ENCODE results near the gene SLC24A5. TPM values are rescaled to one million over a fixed set of nuclear protein-coding genes. Genes with fewer than 3 reads are reported as not detected.

SLC24A5 gene
- total RNA-seq (2021; ENCODE audit: unreplicated experiment) = not detected
- polyA plus RNA-seq (2012; ENCODE audit: insufficient read length) = 0.35 TPM
- percentile 4 among the genes with signal in this experiment for Bru-seq, nascent RNA
- not detected for BruChase-seq, experiment 1, labeled RNA remaining after a 2-hour chase
- BruChase-seq, experiment 2, labeled RNA remaining after a 6-hour chase = not detected
- long read RNA-seq, partial matches to known transcripts = 0 of 4 reads
- long read RNA-seq, other reads (novel, unspliced or antisense) = 4 of 4 reads

- Histone ChIP-seq H3K4me1 (ENCODE audit: control insufficient read depth, insufficient read depth, low read length) (no peaks in the 10 kb centered on the region), H3K27ac (ENCODE audit: low read length) (no peak within 1 kb of the TSS), H3K9me3 (ENCODE audit: control insufficient read depth, insufficient read depth, low read depth, low read length) (no peaks in the 10 kb centered on the region), H3K27me3 (ENCODE audit: control insufficient read depth, insufficient read depth, low read length) (peaks cover under 1% of the 10 kb centered on the region; the same call in 1 of the 2 replicates), H3K4me3 (ENCODE audit: low read depth in 2 of 2, low read length in 2 of 2) (no peak within 1 kb of the TSS), H3K36me3 (ENCODE audit: control insufficient read depth, insufficient read depth, low read length) (no peaks in the 10 kb centered on the region)
- in situ Hi-C loops (cut with HindIII; ENCODE audit: low pct_unique_long_range_greater_than_20kb, low sequenced_read_pairs) = no loop called here
- CTCF ChIA-PET = no interaction called here
- POLR2A ChIA-PET = no interaction called here
- intact Hi-C loops (cut with micrococcal nuclease; ENCODE audit: unreplicated experiment) = no loop called here
- TF ChIP-seq SIN3A (IDR thresholded peaks at IDR 0.05; ENCODE audit: borderline replicate concordance, insufficient read depth, low read depth, low read length) (no peak), TCF7L2 (IDR thresholded peaks at IDR 0.05; ENCODE audit: low read depth, low read length) (no peak), CTCF (IDR thresholded peaks at IDR 0.05) (no peak), REST (IDR thresholded peaks at IDR 0.05; ENCODE audit: insufficient read depth in 1 of 2, low read depth in 2 of 2, low read length in 1 of 2) (no peak), POLR2AphosphoS5 (IDR thresholded peaks at IDR 0.05; ENCODE audit: low read depth, low read length) (no peak)
- peak; percentile 38; the same call in 1 of the 2 replicates for ATAC-seq
- BruUV-seq (replicated peaks) = no TSS peak
- no peak for DNase-seq (ENCODE audit: low read depth, low spot score)
Observed at GRCh38 chr15:48120745-48121144, at the start of gene SLC24A5. Gene SLC24A5, plus strand, starts transcription at chr15:48120990. Its CDS starts 55 bp downstream, at chr15:48121045.

- in situ Hi-C loops (cut with HindIII; ENCODE audit: low pct_unique_long_range_greater_than_20kb, low sequenced_read_pairs) = no loop called here
- Histone ChIP-seq H3K27me3 (ENCODE audit: control insufficient read depth, insufficient read depth, low read length) (no peaks in the 10 kb centered on the region), H3K27ac (ENCODE audit: low read length) (no peak overlapping the region), H3K9me3 (ENCODE audit: control insufficient read depth, insufficient read depth, low read depth, low read length) (no peaks in the 10 kb centered on the region), H3K36me3 (ENCODE audit: control insufficient read depth, insufficient read depth, low read length) (no peaks in the 10 kb centered on the region), H3K4me1 (ENCODE audit: control insufficient read depth, insufficient read depth, low read length) (no peaks in the 10 kb centered on the region), H3K4me3 (ENCODE audit: low read depth in 2 of 2, low read length in 2 of 2) (no peak overlapping the region)
- intact Hi-C loops (cut with micrococcal nuclease; ENCODE audit: unreplicated experiment) = no loop called here
- DNase-seq (ENCODE audit: low read depth, low spot score) = no peak
- BruUV-seq (replicated peaks) = no TSS peak
- ATAC-seq = no peak
- CTCF ChIA-PET = no interaction called here
- TF ChIP-seq POLR2AphosphoS5 (IDR thresholded peaks at IDR 0.05; ENCODE audit: low read depth, low read length) (no peak), SIN3A (IDR thresholded peaks at IDR 0.05; ENCODE audit: borderline replicate concordance, insufficient read depth, low read depth, low read length) (no peak), REST (IDR thresholded peaks at IDR 0.05; ENCODE audit: insufficient read depth in 1 of 2, low read depth in 2 of 2, low read length in 1 of 2) (no peak), CTCF (IDR thresholded peaks at IDR 0.05) (no peak), TCF7L2 (IDR thresholded peaks at IDR 0.05; ENCODE audit: low read depth, low read length) (no peak)
- POLR2A ChIA-PET = no interaction called here
Observed at GRCh38 chr15:48072941-48073340, 47.8 kb upstream of the SLC24A5 start.

Measured in Panc1 (cell line).